Measurements from ENCODE around the gene SHISA9.

SHISA9 gene

DNA sequence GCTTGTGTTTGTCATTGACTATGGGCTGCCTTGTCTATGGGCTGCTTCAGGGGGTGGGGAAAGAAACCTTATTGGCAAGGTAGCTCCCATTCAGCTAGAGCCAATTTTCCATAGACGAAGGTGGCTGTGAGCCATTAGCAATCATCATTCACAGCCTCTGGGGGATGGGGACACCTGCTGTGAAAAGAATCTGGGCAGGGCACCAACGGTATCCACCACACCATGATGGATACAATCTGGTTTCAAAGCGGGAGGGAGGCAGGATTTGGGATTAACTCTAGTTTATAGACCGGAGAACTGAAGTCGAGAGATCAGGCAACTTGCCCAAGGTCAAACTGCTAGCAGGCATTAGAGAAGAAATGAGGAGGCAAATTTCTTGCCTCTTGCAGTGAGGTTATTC lies 182.3 kb downstream of the SHISA9 start:
- DNase-seq, result no peak

DNA sequence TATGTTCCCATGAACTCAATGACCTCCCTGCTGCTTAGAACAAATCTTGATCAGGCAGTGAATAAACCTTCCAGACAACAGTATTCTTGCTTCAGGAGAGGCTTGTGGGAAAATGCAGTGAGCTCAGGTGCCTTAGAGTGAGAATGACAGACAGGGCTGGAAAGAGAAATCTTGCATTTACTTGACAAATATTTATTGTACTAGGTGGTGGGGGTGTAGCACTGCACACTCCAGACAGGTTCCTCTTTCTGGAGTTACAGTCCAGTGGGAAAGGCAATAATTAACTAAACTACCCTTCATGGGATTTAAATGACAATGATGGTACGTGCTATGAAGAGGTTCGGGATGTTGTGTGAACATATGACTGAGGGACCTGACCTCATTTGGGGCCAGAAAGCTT lies 182.9 kb downstream of the SHISA9 start:
- DNase-seq, result no peak

DNA sequence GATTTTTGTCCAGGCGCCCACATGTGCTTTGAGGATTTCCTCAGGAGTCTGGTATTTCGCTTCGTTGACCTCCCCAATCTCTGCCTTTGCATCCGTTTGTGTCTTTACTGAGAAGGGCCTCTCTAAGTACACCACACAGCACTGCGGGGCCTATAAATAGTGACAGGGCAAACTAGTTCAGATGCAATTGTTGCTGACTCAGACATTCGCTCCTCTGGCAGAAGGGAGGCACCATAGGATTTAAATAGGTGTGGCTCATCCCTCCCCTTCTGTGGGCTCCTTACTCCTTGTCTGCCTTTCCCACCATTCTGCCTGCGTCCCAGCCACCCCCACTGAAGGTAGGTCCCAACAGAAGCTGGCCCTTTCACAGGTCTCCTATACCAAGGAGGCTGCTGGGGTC lies 192.3 kb downstream of the SHISA9 start:
- DNase-seq, result no peak

DNA sequence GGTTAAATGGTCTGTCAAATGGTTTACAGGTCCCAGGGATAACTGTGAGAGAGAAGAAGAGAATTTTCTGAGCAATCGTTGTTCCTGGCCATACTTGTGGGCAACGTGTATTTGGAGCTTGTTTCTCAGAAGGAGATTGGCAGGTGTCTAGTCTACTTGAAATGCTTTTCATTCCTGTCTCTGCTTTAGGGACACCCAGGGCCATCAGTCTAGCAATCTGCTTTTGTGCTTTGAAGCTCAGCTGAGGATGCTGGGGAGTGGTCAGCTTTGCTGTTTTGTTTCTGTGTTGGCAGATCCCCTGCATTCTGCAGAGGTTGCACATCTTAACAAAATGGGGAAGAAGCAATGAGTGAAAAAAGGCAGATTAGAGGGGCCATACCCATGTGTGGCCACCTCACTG lies 193.7 kb downstream of the SHISA9 start:
- no peak for DNase-seq

DNA sequence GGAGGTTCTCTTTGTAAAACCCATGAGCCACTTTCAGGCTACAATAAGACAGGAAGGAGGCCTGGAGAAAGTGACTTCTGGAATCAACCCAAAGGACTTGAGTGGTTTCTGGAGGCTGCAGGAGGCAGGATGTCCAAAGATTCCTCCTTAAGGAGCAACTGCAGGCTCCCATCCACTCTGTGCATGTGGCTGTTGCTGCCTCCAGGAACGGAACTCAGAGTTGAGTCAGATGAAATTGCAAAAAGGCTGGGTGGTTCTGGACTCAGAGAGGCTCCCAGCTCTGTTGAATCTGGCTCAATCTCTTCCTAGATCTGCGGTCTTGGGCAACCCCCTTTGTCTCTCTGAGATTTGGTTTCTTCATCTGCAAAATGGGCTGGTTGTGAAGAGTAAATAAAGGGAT lies 197.1 kb downstream of the SHISA9 start:
- DNase-seq, result no peak

DNA sequence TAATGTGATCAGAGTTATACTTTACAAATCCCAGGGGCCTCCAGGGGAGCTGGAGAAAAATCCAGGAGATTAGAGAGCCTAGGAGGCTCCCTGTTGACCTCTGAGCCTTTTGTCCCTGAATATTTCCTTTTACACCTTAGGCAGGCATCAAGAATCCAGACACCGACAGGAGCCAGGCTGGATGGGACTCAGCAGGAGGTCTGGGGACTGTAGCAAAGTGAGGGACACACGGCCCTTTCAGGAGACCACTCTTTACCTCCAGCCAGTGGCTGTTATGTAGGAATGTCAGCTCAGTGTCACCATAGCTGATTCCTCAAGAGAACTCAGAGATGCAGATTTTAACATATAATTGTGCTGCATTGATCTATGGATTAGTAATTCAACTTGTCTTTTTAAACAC lies 198.4 kb downstream of the SHISA9 start:
- DNase-seq, result no peak

DNA sequence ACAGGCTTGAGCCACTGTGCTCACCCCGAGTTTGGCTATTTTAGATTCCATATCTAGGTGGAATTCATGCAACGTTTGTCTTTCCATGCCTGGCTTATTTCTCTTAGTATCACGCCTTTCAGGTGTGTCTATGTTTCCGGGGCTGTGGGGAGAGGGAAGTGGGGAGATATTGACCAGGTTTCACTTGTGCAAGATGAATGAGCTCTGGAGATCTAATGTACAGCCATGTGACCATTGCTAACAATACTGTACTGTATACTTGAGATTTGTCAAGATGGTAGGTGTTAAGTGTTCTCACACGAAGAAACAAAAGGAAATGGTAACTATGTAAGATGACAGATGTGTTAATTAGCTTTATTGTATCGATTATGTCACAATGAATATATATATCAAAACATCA lies 199.6 kb downstream of the SHISA9 start:
- no peak for DNase-seq

DNA sequence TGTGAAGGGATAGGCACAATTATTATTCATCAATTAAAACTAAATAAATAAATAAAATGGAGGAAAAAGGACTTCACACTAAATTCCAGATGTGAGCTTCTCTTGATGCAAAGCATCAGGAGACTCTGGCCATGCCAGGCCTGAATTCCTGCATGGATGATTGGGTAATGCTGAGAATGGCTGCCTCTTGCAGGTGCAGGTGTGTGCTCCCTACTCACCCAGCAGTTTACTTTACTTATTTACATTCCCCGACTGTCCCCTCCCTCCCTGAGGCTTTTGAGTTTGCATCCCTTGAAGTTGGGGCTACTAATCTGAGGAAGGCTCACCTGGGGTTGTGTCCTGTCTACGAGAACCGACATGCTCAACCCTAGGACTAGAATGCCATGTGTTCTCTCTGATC lies 200.4 kb downstream of the SHISA9 start:
- DNase-seq, result no peak

DNA sequence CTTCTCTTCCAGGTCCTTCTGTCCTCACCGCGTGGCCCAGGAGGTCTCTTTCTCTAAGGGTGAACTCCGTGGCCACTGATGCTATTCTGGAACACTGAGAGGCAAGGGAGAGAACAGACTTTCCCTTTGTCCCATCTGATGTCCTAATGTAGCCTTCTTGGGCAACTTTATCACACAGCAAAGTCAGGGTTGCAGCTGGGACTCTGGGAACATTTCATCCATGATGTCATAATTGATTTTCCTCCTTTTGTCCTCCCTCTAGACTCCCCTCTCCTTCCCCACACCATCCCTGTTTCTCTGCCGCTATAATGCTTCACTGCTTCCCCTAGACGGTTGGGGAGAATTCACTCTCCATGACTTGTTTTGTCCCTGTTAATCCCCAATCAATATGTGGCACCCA lies 201.0 kb downstream of the SHISA9 start:
- DNase-seq, result no peak

DNA sequence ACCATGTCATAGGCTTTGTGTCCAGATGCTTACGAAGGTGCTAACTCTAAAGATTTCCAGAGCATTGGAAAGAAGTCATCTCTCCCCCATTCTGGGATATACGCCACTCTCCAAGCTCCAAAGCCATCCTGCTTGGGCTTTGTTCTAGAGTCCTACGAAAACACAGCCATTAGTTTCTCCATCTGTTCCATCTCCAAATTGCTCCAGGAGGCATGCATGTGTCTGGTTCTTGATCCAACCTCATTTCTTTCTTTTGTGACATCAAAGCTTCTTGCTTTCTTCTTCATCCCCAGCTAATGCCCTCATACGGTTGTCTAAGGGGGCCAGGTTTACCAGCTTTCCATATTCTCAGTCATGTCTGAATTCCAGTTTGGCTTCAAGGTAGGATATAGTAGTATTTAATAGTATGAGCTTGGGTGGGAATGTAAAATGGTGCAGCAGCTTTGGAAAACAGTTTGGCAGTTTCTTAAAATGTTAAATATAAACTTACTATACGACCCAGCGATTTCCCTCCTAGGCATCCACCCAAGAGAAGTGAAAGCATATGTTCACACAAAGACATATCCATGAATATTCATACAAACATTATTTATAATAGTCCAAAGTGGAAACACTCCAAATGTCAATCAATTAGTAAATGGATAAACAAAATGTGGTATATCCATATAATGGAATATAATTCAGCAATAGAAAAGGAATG lies 202.6 kb downstream of the SHISA9 start:
- no peak for DNase-seq

DNA sequence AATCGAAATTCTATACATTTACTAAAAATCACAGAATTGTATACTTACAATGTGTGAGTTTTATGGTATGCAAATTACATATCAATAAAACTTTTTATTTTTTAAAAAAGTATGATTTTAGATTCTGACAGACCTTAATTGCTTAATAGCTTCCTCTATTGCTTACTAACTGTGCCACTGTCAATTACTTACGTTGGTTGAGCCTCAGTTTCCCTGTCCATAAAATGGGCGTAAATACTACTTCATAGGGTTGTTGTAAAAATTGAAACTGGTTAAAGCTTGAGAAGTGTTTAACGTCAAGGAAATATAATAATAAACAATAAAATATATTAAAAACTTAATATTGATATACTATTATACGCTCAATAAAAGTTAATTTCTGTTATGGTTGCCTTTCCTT lies 203.4 kb downstream of the SHISA9 start:
- DNase-seq, result no peak

DNA sequence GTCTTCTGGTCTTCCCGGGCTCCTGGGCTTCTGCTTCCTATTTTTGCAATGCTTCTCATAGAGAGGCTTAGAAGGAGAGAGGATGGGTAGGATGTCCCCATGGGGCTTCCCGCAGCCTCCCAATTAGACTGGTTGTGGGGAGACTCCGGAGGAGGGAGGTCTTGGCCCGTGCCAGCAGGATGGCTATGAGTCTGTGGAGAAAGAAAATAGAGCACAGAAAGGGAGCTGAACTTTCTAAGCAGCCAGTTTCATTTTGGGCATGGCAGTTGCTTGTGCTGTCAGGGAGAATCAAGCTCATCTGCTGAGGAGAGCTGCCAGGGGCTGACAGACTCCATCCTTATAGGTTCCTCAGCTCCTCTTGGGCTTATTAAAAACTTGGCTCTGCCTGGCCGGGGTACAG lies 204.0 kb downstream of the SHISA9 start:
- DNase-seq, result no peak

DNA sequence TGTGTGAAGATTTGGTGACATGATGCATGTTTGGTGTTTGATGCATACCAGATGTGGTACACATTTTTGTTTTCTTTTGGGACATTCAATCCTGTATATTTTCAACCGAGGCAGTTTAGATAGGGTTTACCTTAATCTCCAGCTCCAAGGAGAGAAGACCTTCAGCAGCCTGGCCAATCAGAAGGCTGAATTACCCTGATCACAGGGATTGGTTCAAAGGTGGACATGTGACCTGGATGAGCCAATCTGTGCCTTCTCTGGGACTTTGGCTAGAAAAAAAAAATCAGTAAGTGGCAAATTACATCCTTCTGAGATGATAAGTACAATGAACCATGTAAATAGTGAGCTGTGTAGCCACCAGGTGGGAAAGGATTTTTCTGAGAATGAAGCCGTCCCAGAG lies 205.1 kb downstream of the SHISA9 start:
- DNase-seq, result no peak

DNA sequence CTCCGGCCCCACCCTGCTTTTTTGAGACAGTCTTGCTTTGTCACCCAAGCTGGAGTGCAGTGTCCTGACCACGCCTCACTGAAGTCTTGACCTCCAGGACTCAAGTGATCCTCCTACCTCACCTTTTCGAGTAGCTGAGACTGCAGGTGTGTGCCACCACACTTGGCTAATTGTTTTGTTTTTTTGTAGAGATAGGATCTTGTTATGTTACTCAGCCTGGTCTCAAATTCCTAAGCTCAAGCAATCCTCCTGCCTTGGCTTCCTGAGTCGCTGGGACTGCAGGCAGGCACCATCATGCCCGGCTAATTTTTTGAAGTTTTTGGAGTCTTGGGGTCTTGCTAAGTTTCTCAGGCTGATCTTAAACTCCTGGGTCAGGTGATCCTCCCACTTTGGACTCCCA lies 206.7 kb downstream of the SHISA9 start:
- no peak for DNase-seq

DNA sequence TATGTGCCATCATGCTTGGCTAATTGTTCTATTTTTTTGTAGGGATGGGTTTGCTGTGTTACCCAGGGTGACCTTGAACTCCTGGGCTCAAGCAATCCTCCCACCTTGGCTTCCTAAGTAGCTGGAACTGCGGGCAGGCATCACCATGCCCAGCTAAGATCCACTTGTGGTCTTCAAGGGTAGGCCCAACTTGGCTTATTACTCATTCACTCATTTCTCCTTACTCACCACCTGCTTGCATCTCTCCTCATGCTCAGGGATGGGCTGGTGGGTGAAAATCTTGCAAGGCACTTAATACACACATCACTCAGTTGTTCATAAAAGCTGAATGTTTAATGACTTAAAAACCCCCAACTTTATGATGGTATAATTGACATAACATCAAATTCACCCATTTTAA lies 207.8 kb downstream of the SHISA9 start:
- DNase-seq, result no peak

DNA sequence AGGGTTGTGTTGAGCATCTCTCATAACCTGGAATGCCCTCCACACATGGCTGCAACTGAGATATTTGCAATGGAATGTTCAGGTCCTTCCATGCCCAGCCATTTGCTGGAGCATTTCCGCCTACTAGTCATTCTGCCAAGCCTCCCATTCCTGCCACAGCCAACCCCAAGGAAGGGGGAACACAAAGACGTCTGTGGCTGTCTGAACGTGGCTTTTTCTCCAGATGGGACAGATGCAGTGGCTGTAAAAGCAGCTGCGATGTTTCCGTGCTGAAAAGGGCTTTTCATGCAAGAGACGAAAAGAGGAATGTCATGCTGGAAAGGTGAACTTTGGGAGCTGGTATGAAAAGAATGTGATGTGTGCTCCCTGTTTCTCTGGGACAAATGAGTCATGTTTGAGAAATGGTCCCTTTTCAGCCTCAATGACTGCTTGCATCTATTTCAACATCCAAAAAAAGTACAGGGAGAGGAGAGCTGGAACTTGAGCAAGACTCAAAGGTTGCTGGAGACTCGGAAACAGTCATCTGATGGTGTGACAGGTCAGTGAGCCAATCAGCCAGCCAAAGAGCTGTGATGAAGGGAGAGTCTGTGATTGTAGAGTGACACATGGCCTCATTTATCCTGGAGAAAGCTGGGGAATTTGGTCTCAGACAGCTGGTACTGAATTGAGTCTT lies 208.9 kb downstream of the SHISA9 start:
- no peak for DNase-seq

DNA sequence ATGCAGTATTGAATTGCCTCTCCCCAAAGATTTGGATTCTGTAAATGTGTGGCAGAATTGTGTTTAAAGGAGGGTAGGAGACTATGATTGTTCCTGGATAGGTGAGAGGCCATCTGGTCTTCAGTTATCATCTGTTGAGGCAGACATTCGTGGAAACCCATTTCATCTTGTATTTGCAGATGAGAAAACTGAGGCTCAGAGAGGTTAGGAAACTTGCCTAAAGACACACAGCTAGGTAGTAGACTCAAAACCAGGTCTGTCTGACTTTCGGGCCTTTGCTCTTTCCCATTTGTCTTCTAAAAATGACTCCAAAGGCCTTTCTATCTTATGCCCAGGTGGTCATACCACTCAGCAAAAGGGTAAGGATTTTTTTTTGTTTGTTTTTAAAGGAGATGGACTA lies 210.3 kb downstream of the SHISA9 start:
- no peak for DNase-seq

DNA sequence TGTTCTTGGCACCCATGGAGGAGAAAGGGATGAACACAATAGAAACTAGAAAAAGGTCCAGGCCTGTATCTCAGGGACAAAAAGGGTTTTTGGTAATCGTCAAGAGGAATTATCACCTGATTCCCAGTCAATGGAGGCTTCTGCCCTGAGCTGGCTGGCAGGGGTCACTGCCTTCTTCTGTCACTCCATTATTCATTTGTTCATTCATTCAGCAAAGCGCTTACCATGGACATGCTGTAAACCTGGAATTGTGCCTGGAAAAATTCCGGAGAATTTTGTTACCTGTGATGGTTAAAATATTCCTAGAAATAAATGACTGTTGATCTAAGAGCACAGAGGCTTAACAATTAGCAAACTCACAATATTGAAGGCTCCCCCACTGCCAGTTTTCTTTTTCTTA lies 212.3 kb downstream of the SHISA9 start:
- DNase-seq, result no peak

DNA sequence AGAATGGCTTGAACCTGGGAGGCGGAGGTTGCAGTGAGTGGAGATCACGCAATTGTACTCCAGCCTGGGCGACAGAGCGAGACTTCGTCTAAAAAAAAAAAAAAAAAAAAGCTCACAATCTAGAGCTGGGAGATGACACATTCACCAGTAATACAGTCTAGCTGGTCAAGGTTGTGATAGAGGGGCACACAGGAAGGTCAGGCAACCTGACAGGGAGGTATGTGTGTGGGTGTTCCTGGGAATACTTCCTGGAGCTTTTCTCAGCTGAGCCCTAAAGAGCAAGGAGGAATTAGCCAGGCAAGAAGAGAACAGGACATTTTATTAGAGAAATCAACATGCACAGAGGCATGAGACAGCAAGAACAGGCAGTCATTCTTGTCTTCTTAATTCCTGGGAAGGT lies 216.7 kb downstream of the SHISA9 start:
- no peak for DNase-seq

DNA sequence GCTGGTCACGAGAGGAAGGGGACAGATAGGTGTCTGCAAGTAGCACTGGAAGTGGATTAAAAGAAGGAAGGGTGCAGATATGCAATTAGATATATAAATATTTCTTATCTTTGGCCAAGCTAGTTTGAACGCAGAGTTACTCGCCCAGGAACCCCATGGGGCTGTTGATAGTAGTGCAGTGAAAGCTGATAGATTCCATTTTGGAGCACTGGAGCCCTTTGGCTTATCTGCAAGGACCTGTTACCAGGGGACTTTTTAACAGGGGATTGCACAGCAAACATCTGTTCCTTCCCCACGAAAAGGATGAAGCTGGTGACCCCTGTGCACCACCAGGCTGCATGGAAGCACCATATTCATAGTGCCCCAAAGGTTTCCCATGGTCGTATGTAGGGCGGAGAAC lies 218.7 kb downstream of the SHISA9 start:
- DNase-seq, result no peak

DNA sequence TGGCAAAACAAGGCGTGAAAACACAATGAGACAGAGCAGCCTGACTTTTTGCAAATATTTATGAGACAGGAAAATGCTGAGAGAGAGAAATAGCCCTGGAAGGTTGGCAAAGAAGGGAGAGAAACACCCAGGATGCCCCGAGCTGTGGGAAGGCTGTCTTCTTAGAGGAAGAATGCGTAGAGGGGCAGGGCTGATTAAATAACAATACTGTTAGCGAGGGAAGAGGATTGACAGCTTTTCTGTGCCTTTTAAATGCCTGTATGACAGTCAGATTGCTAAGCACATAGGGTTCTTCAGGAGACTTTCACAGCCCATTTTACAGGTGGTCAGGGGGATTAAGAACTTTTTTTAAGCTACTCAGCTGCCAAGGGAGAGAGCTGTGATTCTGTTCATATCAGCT lies 219.2 kb downstream of the SHISA9 start:
- DNase-seq, result no peak

DNA sequence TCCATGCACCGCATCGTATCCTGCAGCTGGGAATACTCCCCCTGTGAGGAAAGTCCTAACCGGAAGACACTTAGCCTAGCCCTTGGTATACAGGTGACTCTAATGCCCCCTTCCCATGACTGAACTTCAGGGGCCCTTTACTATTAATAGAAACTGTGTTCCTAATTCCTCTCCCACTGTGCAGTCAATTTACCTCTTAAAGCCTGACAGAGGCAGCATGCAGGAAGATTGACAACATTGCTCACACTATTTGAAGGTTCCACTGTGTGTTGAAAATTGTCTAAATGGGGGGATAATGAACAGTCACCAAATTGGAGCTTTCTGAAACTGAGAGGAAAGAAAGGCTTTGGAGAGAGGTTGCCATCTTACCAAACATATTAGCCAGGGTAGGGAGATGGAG lies 222.6 kb downstream of the SHISA9 start:
- DNase-seq, result no peak

DNA sequence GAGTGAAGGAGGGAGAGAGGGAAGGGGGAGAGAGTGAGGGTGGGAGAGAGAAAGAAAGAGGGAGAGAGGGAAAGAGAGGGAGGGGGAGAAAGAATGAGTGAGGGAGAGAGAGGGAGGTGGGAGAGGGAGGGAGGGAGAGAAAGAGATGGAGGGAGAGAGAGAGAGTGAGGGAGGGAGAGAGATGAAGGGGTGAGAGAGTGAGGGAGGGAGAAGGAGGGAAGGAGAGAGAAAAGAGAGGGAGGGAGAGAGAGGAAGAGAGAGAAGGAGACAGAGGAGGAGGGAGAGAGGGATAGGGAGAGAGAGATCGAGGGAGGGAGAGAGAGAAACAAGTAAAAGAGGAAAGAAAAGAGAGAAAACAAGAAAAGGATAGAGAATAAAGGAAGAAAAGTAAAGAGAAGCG lies 225.7 kb downstream of the SHISA9 start:
- no peak for DNase-seq

DNA sequence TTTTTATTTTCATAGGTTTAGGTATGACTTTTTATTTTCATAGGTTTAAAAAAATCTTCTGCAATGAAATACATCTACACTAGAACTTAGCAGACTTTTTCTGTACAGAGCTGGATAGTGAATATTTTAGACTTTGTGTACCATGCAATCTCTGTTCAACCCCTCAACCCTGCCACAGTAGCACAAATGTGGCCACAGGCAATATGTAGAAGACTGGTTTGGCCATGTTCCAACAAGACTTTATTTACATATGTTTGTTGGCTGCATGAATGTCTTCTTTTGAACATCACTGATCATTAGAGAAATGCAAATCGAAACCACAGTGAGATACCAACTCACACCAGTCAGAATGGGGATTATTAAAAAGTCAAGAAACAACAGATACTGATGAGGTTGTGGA lies 229.2 kb downstream of the SHISA9 start:
- DNase-seq, result no peak

DNA sequence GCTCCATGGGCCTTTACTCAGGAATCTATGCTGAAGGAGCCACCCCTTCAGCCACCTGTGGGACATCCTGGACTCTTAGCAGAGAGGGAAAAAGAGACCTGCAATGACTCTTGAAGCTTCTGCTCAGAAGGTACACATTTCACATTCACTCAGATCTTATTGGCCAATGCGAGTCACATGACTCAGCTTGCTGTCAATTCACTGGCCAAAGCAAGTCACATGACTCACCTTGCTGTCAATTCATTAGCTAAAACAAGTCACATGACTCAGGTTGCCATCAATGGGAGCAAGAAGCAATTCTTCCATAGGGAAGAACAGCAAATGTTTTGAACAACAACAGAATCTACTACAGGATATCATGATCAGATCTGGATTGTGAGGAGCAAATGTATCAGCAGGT lies 233.4 kb downstream of the SHISA9 start:
- no peak for DNase-seq
